Measurements from ENCODE around the gene THEM5. TPM values are rescaled to one million over a fixed set of nuclear protein-coding genes. Genes with fewer than 3 reads are reported as not detected.

THEM5 gene
- total RNA-seq, 5 donors from 2014 or later (not counting 1 experiment from before 2014, with no cell fraction given), result not detected

GRCh38 chr1:151840421-151840820 is 13.1 kb downstream of the THEM5 start:
- Histone ChIP-seq H3K27ac (ENCODE audit: low read length) (peak overlapping the region; percentile 91), H3K27me3 (replicated peaks in 1 of 2; ENCODE audit: control insufficient read depth in 2 of 2, extremely low read depth in 1 of 2, insufficient read depth in 2 of 2, low read length in 1 of 2) (no peaks in the 10 kb centered on the region), H3K36me3 (ENCODE audit: control insufficient read depth in 2 of 2, extremely low read depth in 1 of 2, insufficient read depth in 1 of 2, low read length in 1 of 2) (no peaks in the 10 kb centered on the region), H3K4me1 (ENCODE audit: control insufficient read depth in 1 of 2, extremely low read depth in 1 of 2, insufficient read depth in 2 of 2, low read length in 2 of 2) (peaks cover 3 to 40% of the 10 kb centered on the region in 2 experiments), H3K9me3 (no peaks in the 10 kb centered on the region), H3K4me3 (ENCODE audit: control insufficient read depth in 1 of 2, extremely low read depth in 1 of 2, low read length in 1 of 2) (peak overlapping the region in 1 of 2 donors; percentile 69)
- peaks cover 3% of the 10 kb centered on the region for H3K36me3 Mint-ChIP-seq
- POLR2A ChIA-PET, result interaction anchor here in 1 of 2 donors (0.6 to 1.1 kb wide), 2 partner anchors 13 to 77 kb away, joined by 3 to 6 read pairs; partner anchors contain the start of gene MRPL9
- H3K9me3 Mint-ChIP-seq, result no peaks in the 10 kb centered on the region
- DNase-seq, result no peak
- H3K4me1 Mint-ChIP-seq, result peaks cover 34 to 52% (median 41%) of the 10 kb centered on the region in 3 donors
- no peak for ATAC-seq (replicated peaks in 1 of 4)
- CTCF ChIA-PET, result interaction anchor here in 1 of 2 donors (0.6 to 1.3 kb wide), 4 partner anchors 10 to 557 kb away, joined by 3 read pairs; no protein-coding TSS in a partner anchor
- peak overlapping the region; percentile 77 to 90 (median 82) for H3K4me3 Mint-ChIP-seq
- peaks cover 0 to 2% of the 10 kb centered on the region in 2 donors for H3K27me3 Mint-ChIP-seq
- H3K27ac Mint-ChIP-seq, result peak overlapping the region; percentile 90 to 93

- Mint-ChIP-seq H3K36me3 (peaks cover 3% of the 10 kb centered on the region), H3K27ac (peak within 1 kb of the TSS; percentile 90 to 93), H3K4me1 (peaks cover 34 to 55% (median 44%) of the 10 kb centered on the region in 3 donors), H3K9me3 (no peaks in the 10 kb centered on the region), H3K27me3 (peaks cover 0 to 2% of the 10 kb centered on the region in 2 donors), H3K4me3 (peak within 1 kb of the TSS; percentile 77 to 90 (median 82))
- Histone ChIP-seq H3K4me1 (ENCODE audit: control insufficient read depth in 1 of 2, extremely low read depth in 1 of 2, insufficient read depth in 2 of 2, low read length in 2 of 2) (peaks cover 3 to 46% of the 10 kb centered on the region in 2 experiments), H3K9me3 (no peaks in the 10 kb centered on the region), H3K4me3 (ENCODE audit: control insufficient read depth in 1 of 2, extremely low read depth in 1 of 2, low read length in 1 of 2) (peak within 1 kb of the TSS; percentile 58 to 69), H3K36me3 (ENCODE audit: control insufficient read depth in 2 of 2, extremely low read depth in 1 of 2, insufficient read depth in 1 of 2, low read length in 1 of 2) (no peaks in the 10 kb centered on the region), H3K27me3 (replicated peaks in 1 of 2; ENCODE audit: control insufficient read depth in 2 of 2, extremely low read depth in 1 of 2, insufficient read depth in 2 of 2, low read length in 1 of 2) (no peaks in the 10 kb centered on the region), H3K27ac (ENCODE audit: low read length) (peak within 1 kb of the TSS; percentile 91)
- 3% methylated on average over 41 of the region's 47 CpGs for WGBS (ENCODE audit: insufficient coverage)
- POLR2A ChIA-PET, result interaction anchor here (0.5 to 1.1 kb wide), 4 partner anchors 12 to 440 kb away, joined by 3 to 6 read pairs (median 4); partner anchors contain the start of genes MRPL9 (in 1 of the 2) and PSMB4 (in 1 of the 2)
- ATAC-seq (replicated peaks in 1 of 4) (peak; percentile 70 to 87 (median 72)), DNase-seq (peak; percentile 42 to 87 (median 67))
- CTCF ChIA-PET, result interaction anchor here in 1 of 2 donors (0.5 to 1.3 kb wide), 5 partner anchors 9 to 1512 kb away, joined by 3 read pairs; no protein-coding TSS in a partner anchor
Measured at GRCh38 chr1:151839457-151840403, 13.8 kb downstream of the THEM5 start, which contains the start of gene C2CD4D. Gene C2CD4D (minus strand): TSS chr1:151839820. CDS start chr1:151838989, 831 bp downstream.

- ChIA-PET CTCF (no interaction called here), POLR2A (interaction anchor here in 1 of 2 donors (0.5 kb wide), 2 partner anchors 79 to 440 kb away, joined by 4 to 5 read pairs; partner anchors contain the start of gene PSMB4)
- 18% methylated on average over 7 of the region's 16 CpGs for WGBS (ENCODE audit: insufficient coverage)
- no peaks in the 10 kb centered on the region for H3K27me3 ChIP-seq (replicated peaks in 1 of 2; ENCODE audit: control insufficient read depth in 2 of 2, extremely low read depth in 1 of 2, insufficient read depth in 2 of 2, low read length in 1 of 2)
- Mint-ChIP-seq H3K36me3 (no peaks in the 10 kb centered on the region), H3K4me1 (peaks cover 37 to 61% (median 51%) of the 10 kb centered on the region in 3 donors), H3K27ac (peak overlapping the region; percentile 90 to 93), H3K27me3 (peaks cover 0 to 2% of the 10 kb centered on the region in 2 donors), H3K9me3 (no peaks in the 10 kb centered on the region), H3K4me3 (peak overlapping the region; percentile 77 to 90 (median 82))
- peak overlapping the region; percentile 91 for H3K27ac ChIP-seq (ENCODE audit: low read length)
- ATAC-seq (replicated peaks in 1 of 4), result no peak
- no peaks in the 10 kb centered on the region for H3K36me3 ChIP-seq (ENCODE audit: control insufficient read depth in 2 of 2, extremely low read depth in 1 of 2, insufficient read depth in 1 of 2, low read length in 1 of 2)
- peak overlapping the region; percentile 58 to 69 for H3K4me3 ChIP-seq (ENCODE audit: control insufficient read depth in 1 of 2, extremely low read depth in 1 of 2, low read length in 1 of 2)
- H3K4me1 ChIP-seq (ENCODE audit: control insufficient read depth in 1 of 2, extremely low read depth in 1 of 2, insufficient read depth in 2 of 2, low read length in 2 of 2), result peaks cover 3 to 53% of the 10 kb centered on the region in 2 experiments
- H3K9me3 ChIP-seq, result no peaks in the 10 kb centered on the region
- DNase-seq, result no peak
Measured at GRCh38 chr1:151839082-151839412, 14.5 kb downstream of the THEM5 start.

- ATAC-seq (replicated peaks in 1 of 4) (peak; percentile 14 to 31 (median 20)), DNase-seq (peak in 6 of 35 experiments; percentile 21 to 66 (median 34))
- Mint-ChIP-seq H3K27me3 (peaks cover 0 to 2% of the 10 kb centered on the region in 2 donors), H3K27ac (peak overlapping the region; percentile 90 to 93), H3K36me3 (no peaks in the 10 kb centered on the region), H3K9me3 (no peaks in the 10 kb centered on the region), H3K4me3 (peak overlapping the region; percentile 77 to 90 (median 82)), H3K4me1 (peaks cover 43 to 67% (median 57%) of the 10 kb centered on the region in 3 donors)
- Histone ChIP-seq H3K27me3 (replicated peaks in 1 of 2; ENCODE audit: control insufficient read depth in 2 of 2, extremely low read depth in 1 of 2, insufficient read depth in 2 of 2, low read length in 1 of 2) (no peaks in the 10 kb centered on the region), H3K4me3 (ENCODE audit: control insufficient read depth in 1 of 2, extremely low read depth in 1 of 2, low read length in 1 of 2) (peak overlapping the region; percentile 58 to 69), H3K9me3 (no peaks in the 10 kb centered on the region), H3K4me1 (ENCODE audit: control insufficient read depth in 1 of 2, extremely low read depth in 1 of 2, insufficient read depth in 2 of 2, low read length in 2 of 2) (peaks cover 7 to 59% of the 10 kb centered on the region in 2 experiments), H3K27ac (ENCODE audit: low read length) (peak overlapping the region; percentile 91), H3K36me3 (ENCODE audit: control insufficient read depth in 2 of 2, extremely low read depth in 1 of 2, insufficient read depth in 1 of 2, low read length in 1 of 2) (no peaks in the 10 kb centered on the region)
- 1% methylated on average over 107 of the region's 117 CpGs for WGBS (ENCODE audit: insufficient coverage)
- ChIA-PET POLR2A (interaction anchor here in 1 of 2 donors (0.5 kb wide), 1 partner anchor 439 kb away, joined by 4 read pairs; the partner anchor contains the start of gene PSMB4), CTCF (interaction anchor here (0.6 to 1.3 kb wide), 2 partner anchors 10 to 51 kb away, joined by 3 read pairs; no protein-coding TSS in a partner anchor)
Measured at GRCh38 chr1:151838222-151839081, 15.1 kb downstream of the THEM5 start.

- Mint-ChIP-seq H3K4me3 (peak overlapping the region; percentile 83 to 92 (median 84)), H3K9me3 (no peaks in the 10 kb centered on the region), H3K27ac (peak overlapping the region; percentile 96 to 98), H3K4me1 (peaks cover 48 to 73% (median 61%) of the 10 kb centered on the region in 3 donors), H3K27me3 (peaks cover 0 to 2% of the 10 kb centered on the region in 2 donors), H3K36me3 (no peaks in the 10 kb centered on the region)
- H3K4me1 ChIP-seq (ENCODE audit: control insufficient read depth in 1 of 2, extremely low read depth in 1 of 2, insufficient read depth in 2 of 2, low read length in 2 of 2), result peaks cover 8 to 65% of the 10 kb centered on the region in 2 experiments
- ATAC-seq (replicated peaks in 1 of 4), result peak in 1 of 4 experiments; percentile 0
- peak overlapping the region; percentile 41 to 58 for H3K4me3 ChIP-seq (ENCODE audit: control insufficient read depth in 1 of 2, extremely low read depth in 1 of 2, low read length in 1 of 2)
- no peaks in the 10 kb centered on the region for H3K9me3 ChIP-seq
- H3K36me3 ChIP-seq (ENCODE audit: control insufficient read depth in 2 of 2, extremely low read depth in 1 of 2, insufficient read depth in 1 of 2, low read length in 1 of 2), result no peaks in the 10 kb centered on the region
- ChIA-PET POLR2A (interaction anchor here in 1 of 2 donors (0.5 kb wide), 1 partner anchor 38 kb away, joined by 3 read pairs; no protein-coding TSS in a partner anchor), CTCF (interaction anchor here (0.6 to 1.3 kb wide), 3 partner anchors 10 to 317 kb away, joined by 3 to 4 read pairs (median 3); no protein-coding TSS in a partner anchor)
- WGBS (ENCODE audit: insufficient coverage), result 10% methylated on average over 26 of the region's 26 CpGs
- DNase-seq, result no peak
- H3K27me3 ChIP-seq (replicated peaks in 1 of 2; ENCODE audit: control insufficient read depth in 2 of 2, extremely low read depth in 1 of 2, insufficient read depth in 2 of 2, low read length in 1 of 2), result no peaks in the 10 kb centered on the region
- H3K27ac ChIP-seq (ENCODE audit: low read length), result peak overlapping the region; percentile 73
Measured at GRCh38 chr1:151837884-151838221, 15.7 kb downstream of the THEM5 start.

Data from T-cell (primary cell).